Esophagus squamous epithelium (tissue), 4 donors: Measurements from ENCODE around the gene IRF7.

ENCODE experiments used
- CTCF ChIP-seq, 6 experiments: fragments of 450-650 bp in 4 of 6; fragments of 200-600 bp in 2 of 6; sonication (generic) in 2 of 6; IDR thresholded peaks; one replicate each; pipeline ENCODE4 v1.5.1; 2016 to 2019; ENCODE audit warnings: antibody characterized with exemption in 6 of 6, mild to moderate bottlenecking in 4 of 6, moderate library complexity in 4 of 6
- POLR2A ChIP-seq, 4 donors: fragments of 450-650 bp; IDR thresholded peaks; one replicate each; pipeline ENCODE4 v1.6.1; 2017; ENCODE audit warnings: antibody characterized with exemption in 4 of 4, mild to moderate bottlenecking in 4 of 4, moderate library complexity in 3 of 4

GRCh38 chr11:614021-614622 is 1.6 kb downstream of the IRF7 start:
- no peak for TF ChIP-seq POLR2A (IDR thresholded peaks at IDR 0.05)
- no peak for TF ChIP-seq CTCF (IDR thresholded peaks at IDR 0.05)
